OCI-M1 (cell line): ENCODE results near the gene KRTAP5-10.
"Not testable (repeated sequence)": the region's sequence is repeated elsewhere in the genome, so short reads cannot be mapped to it uniquely, and the experiment has no call there.

ENCODE experiments used
- DNase-seq: peaks from one replicate; lab custom pipeline; 2025; lab: John Stamatoyannopoulos, UW

KRTAP5-10 gene

GRCh38 chr11:71565263-71565662 lies at the start of gene KRTAP5-10:
TSS of gene KRTAP5-10 (plus strand) at chr11:71565563. CDS start at chr11:71565588, 25 bp downstream.
- no peak for DNase-seq

GRCh38 chr11:71518506-71519471 lies 46.6 kb upstream of the KRTAP5-10 start:
- no peak for DNase-seq

GRCh38 chr11:71519546-71519945 lies 45.8 kb upstream of the KRTAP5-10 start:
- DNase-seq: no peak

- DNase-seq: no peak
These were observed 40.0 kb upstream of the KRTAP5-10 start for GRCh38 chr11:71525188-71525937.

- no peak for DNase-seq
These were observed 39.3 kb upstream of the KRTAP5-10 start for GRCh38 chr11:71525938-71526495.

GRCh38 chr11:71526796-71527575 lies 38.4 kb upstream of the KRTAP5-10 start, which contains the start of gene KRTAP5-7:
TSS of gene KRTAP5-7 (plus strand) at chr11:71527267. CDS start at chr11:71527301, 34 bp downstream.
- DNase-seq: not testable (repeated sequence)

- DNase-seq: no peak
These were observed 37.7 kb upstream of the KRTAP5-10 start for GRCh38 chr11:71527576-71528210.

GRCh38 chr11:71530602-71531001 lies 34.8 kb upstream of the KRTAP5-10 start:
- DNase-seq: no peak

GRCh38 chr11:71532036-71532610 lies 33.2 kb upstream of the KRTAP5-10 start:
- no peak for DNase-seq

GRCh38 chr11:71534711-71535608 lies 30.4 kb upstream of the KRTAP5-10 start:
- peak; percentile 57 for DNase-seq

GRCh38 chr11:71535825-71536224 lies 29.5 kb upstream of the KRTAP5-10 start:
- DNase-seq: no peak

- no peak for DNase-seq
These were observed 27.8 kb upstream of the KRTAP5-10 start for GRCh38 chr11:71537537-71537936.

- not testable (repeated sequence) for DNase-seq
These were observed 27.2 kb upstream of the KRTAP5-10 start, which contains the start of gene KRTAP5-8 for GRCh38 chr11:71537977-71538665. TSS of gene KRTAP5-8 (plus strand) at chr11:71538025. CDS start at chr11:71538056, 31 bp downstream.

- no peak for DNase-seq
These were observed 26.7 kb upstream of the KRTAP5-10 start for GRCh38 chr11:71538666-71538990.

GRCh38 chr11:71539017-71539416 lies 26.3 kb upstream of the KRTAP5-10 start:
- no peak for DNase-seq

GRCh38 chr11:71539971-71540370 lies 25.4 kb upstream of the KRTAP5-10 start:
- not testable (repeated sequence) for DNase-seq

- DNase-seq: not testable (repeated sequence)
These were observed 24.6 kb upstream of the KRTAP5-10 start for GRCh38 chr11:71540521-71541304.

GRCh38 chr11:71542382-71542781 lies 23.0 kb upstream of the KRTAP5-10 start:
- DNase-seq: no peak
